ENCODE results near the gene ARSH. TPM values are rescaled to one million over a fixed set of nuclear protein-coding genes. Genes with fewer than 3 reads are reported as not detected.
"Not testable (repeated sequence)": the region's sequence is repeated elsewhere in the genome, so short reads cannot be mapped to it uniquely, and the experiment has no call there.

ARSH gene
- total RNA-seq, 1 experiment from 2014 or later, result not detected

- CTCF ChIA-PET, result no interaction called here
- Histone ChIP-seq H3K36me3 (ENCODE audit: low read depth) (no peaks in the 10 kb centered on the region), H4K20me1 (ENCODE audit: insufficient read depth) (no peaks in the 10 kb centered on the region), H3K9me3 (ENCODE audit: insufficient read depth, low read depth) (no peaks in the 10 kb centered on the region), H3F3A (ENCODE audit: insufficient read depth, low read depth) (no peaks in the 10 kb centered on the region), H2AFZ (no peak overlapping the region), H3K4me2 (no peak overlapping the region), H3K79me2 (ENCODE audit: low read depth) (no peaks in the 10 kb centered on the region), H3K9me2 (ENCODE audit: insufficient read depth) (no peaks in the 10 kb centered on the region), H3K4me3 (no peak overlapping the region), H3K27ac (no peak overlapping the region), H3K27me3 (ENCODE audit: insufficient read depth, low read depth) (peaks cover 26% of the 10 kb centered on the region), H3K4me1 (replicated peaks; ENCODE audit: insufficient read depth) (no peaks in the 10 kb centered on the region)
- TF ChIP-seq, protein P1, sequence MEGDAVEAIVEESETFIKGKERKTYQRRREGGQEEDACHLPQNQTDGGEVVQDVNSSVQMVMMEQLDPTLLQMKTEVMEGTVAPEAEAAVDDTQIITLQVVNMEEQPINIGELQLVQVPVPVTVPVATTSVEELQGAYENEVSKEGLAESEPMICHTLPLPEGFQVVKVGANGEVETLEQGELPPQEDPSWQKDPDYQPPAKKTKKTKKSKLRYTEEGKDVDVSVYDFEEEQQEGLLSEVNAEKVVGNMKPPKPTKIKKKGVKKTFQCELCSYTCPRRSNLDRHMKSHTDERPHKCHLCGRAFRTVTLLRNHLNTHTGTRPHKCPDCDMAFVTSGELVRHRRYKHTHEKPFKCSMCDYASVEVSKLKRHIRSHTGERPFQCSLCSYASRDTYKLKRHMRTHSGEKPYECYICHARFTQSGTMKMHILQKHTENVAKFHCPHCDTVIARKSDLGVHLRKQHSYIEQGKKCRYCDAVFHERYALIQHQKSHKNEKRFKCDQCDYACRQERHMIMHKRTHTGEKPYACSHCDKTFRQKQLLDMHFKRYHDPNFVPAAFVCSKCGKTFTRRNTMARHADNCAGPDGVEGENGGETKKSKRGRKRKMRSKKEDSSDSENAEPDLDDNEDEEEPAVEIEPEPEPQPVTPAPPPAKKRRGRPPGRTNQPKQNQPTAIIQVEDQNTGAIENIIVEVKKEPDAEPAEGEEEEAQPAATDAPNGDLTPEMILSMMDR (conservative IDR thresholded peaks at IDR 0.05), result no peak
- TF ChIP-seq EZH2 (IDR thresholded peaks at IDR 0.05; ENCODE audit: low read depth), result no peak
- no TSS peak for BruUV-seq (replicated peaks)
- intact Hi-C loops (cut with micrococcal nuclease; ENCODE audit: unreplicated experiment), result no loop called here
- POLR2A ChIA-PET (ENCODE audit: unreplicated experiment), result no interaction called here
- DNase-seq, result no peak
These were observed 37.3 kb upstream of the ARSH start for GRCh38 chrX:2969021-2969420.

DNA sequence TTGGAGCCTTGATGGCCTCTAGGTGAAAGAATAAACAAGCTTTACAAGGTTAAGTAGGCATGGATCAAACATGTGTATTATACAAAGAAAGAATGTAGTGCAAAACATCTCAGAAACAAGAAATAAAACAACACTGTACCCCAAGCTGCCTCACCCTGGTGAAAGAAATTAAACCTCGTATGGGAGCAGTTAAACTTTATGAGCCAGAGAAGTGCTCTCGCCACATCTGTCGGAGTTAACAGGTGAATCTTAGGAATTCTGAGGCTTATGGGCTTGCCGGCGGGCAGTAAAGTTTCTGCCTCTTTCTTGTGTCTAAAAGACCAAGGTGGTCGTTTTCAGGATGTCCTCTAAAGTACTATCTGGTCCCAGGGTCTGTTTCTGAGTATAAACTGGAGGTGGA is 34.0 kb upstream of the ARSH start:
- Histone ChIP-seq H2AFZ (no peak overlapping the region), H3F3A (ENCODE audit: insufficient read depth, low read depth) (peaks cover 5% of the 10 kb centered on the region; the same call in 1 of the 2 replicates), H3K4me1 (replicated peaks; ENCODE audit: insufficient read depth) (no peaks in the 10 kb centered on the region), H3K79me2 (ENCODE audit: low read depth) (no peaks in the 10 kb centered on the region), H3K36me3 (ENCODE audit: low read depth) (no peaks in the 10 kb centered on the region), H3K27me3 (ENCODE audit: insufficient read depth, low read depth) (peaks cover 26% of the 10 kb centered on the region), H3K27ac (no peak overlapping the region), H3K9me2 (ENCODE audit: insufficient read depth) (no peaks in the 10 kb centered on the region), H4K20me1 (ENCODE audit: insufficient read depth) (no peaks in the 10 kb centered on the region), H3K9me3 (ENCODE audit: insufficient read depth, low read depth) (no peaks in the 10 kb centered on the region), H3K4me2 (no peak overlapping the region), H3K4me3 (no peak overlapping the region)
- TF ChIP-seq, protein P1 (conservative IDR thresholded peaks at IDR 0.05), result no peak
- TF ChIP-seq EZH2 (IDR thresholded peaks at IDR 0.05; ENCODE audit: low read depth), result no peak
- ChIA-PET CTCF (no interaction called here), POLR2A (ENCODE audit: unreplicated experiment) (no interaction called here)
- no TSS peak for BruUV-seq (replicated peaks)
- DNase-seq, result no peak
- intact Hi-C loops (cut with micrococcal nuclease; ENCODE audit: unreplicated experiment), result no loop called here

- no peak overlapping the region for H3K4me2 ChIP-seq
- ChIA-PET POLR2A (ENCODE audit: unreplicated experiment) (no interaction called here), CTCF (no interaction called here)
- H3K27me3 ChIP-seq (ENCODE audit: insufficient read depth, low read depth), result 0 out of 2 replicates have a peak, but pooled peaks cover 5% of the 10 kb centered on the region
- H3K9me3 ChIP-seq (ENCODE audit: insufficient read depth, low read depth), result no peaks in the 10 kb centered on the region
- no peaks in the 10 kb centered on the region for H3K9me2 ChIP-seq (ENCODE audit: insufficient read depth)
- no peak overlapping the region for H3K27ac ChIP-seq
- DNase-seq, result no peak
- intact Hi-C loops (cut with micrococcal nuclease; ENCODE audit: unreplicated experiment), result no loop called here
- H2AFZ ChIP-seq, result no peak overlapping the region
- no peak overlapping the region for H3K4me3 ChIP-seq
- no peak for TF ChIP-seq EZH2 (IDR thresholded peaks at IDR 0.05; ENCODE audit: low read depth)
- TF ChIP-seq, protein P1 (conservative IDR thresholded peaks at IDR 0.05), result no peak
- H3K4me1 ChIP-seq (replicated peaks; ENCODE audit: insufficient read depth), result no peaks in the 10 kb centered on the region
- peaks cover 5% of the 10 kb centered on the region; the same call in 1 of the 2 replicates for H3F3A ChIP-seq (ENCODE audit: insufficient read depth, low read depth)
- H3K36me3 ChIP-seq (ENCODE audit: low read depth), result no peaks in the 10 kb centered on the region
- no TSS peak for BruUV-seq (replicated peaks)
- H4K20me1 ChIP-seq (ENCODE audit: insufficient read depth), result no peaks in the 10 kb centered on the region
- no peaks in the 10 kb centered on the region for H3K79me2 ChIP-seq (ENCODE audit: low read depth)
These were observed 31.4 kb upstream of the ARSH start for GRCh38 chrX:2974961-2975360.

DNA sequence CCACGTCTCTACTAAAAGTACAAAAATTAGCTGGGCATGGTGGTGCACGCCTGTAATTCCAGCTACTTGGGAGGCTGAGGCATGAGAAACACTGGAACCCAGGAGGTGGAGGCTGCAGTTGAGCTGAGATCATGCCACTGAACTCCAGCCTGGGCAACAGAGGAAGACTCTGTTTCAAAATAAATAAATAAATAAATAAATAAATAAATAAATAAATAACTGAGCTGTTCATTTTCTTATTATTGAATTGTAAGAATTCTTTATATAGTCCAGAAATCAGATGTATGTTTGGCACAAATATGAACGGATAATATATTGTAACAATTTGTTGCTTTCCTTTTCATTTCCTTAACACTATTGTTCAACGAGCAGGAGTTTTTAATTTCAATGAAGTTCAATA is 27.7 kb upstream of the ARSH start:
- H3K4me2 ChIP-seq; H3K4me3 ChIP-seq; POLR2A ChIA-PET (ENCODE audit: unreplicated experiment); DNase-seq; H4K20me1 ChIP-seq (ENCODE audit: insufficient read depth); intact Hi-C loops (cut with micrococcal nuclease; ENCODE audit: unreplicated experiment); CTCF ChIA-PET; BruUV-seq (replicated peaks); H3K4me1 ChIP-seq (replicated peaks; ENCODE audit: insufficient read depth); H3K9me2 ChIP-seq (ENCODE audit: insufficient read depth); H2AFZ ChIP-seq; H3K9me3 ChIP-seq (ENCODE audit: insufficient read depth, low read depth); H3F3A ChIP-seq (ENCODE audit: insufficient read depth, low read depth); H3K27me3 ChIP-seq (ENCODE audit: insufficient read depth, low read depth); H3K79me2 ChIP-seq (ENCODE audit: low read depth); H3K36me3 ChIP-seq (ENCODE audit: low read depth); H3K27ac ChIP-seq: not testable (repeated sequence)

Measured in PC-9 (cell line).